Measurements from ENCODE around the gene RAB7A. TPM values are rescaled to one million over a fixed set of nuclear protein-coding genes. Genes with fewer than 3 reads are reported as not detected.

Gene RAB7A
- total and polyA plus RNA-seq, 2 donors (not counting 1 experiment from before 2014, with no cell fraction given), result 62.7 to 138 TPM

GRCh38 chr3:128680603-128681368 is 45.2 kb upstream of the RAB7A start:
- Mint-ChIP-seq H3K27ac (peak overlapping the region; percentile 99), H3K9me3 (ENCODE audit: insufficient read depth) (no peaks in the 10 kb centered on the region), H3K4me1 (peaks cover 21% of the 10 kb centered on the region), H3K4me3 (peak overlapping the region; percentile 98), H3K27me3 (no peaks in the 10 kb centered on the region)
- no peaks in the 10 kb centered on the region for H3K36me3 ChIP-seq (replicated peaks in 1 of 2; ENCODE audit: control extremely low read depth in 1 of 2, control insufficient read depth in 1 of 2, extremely low read depth in 1 of 2, insufficient read depth in 2 of 2, low read length in 1 of 2)
- H3K9me3 ChIP-seq (ENCODE audit: control extremely low read depth in 1 of 3, control insufficient read depth in 2 of 3, insufficient read depth in 1 of 3, low read length in 2 of 3), result peaks cover 0 to 6% (median 0%) of the 10 kb centered on the region in 3 donors
- intact Hi-C loops (cut with micrococcal nuclease), result loop anchor here (1.0 to 2.0 kb wide), 7 partner anchors 30 to 199 kb away; partner anchors contain the start of genes ACAD9 and RPN1
- WGBS (ENCODE audit: insufficient coverage), result under 1% methylated on average over 66 of the region's 67 CpGs
- no peaks in the 10 kb centered on the region for H3K27me3 ChIP-seq (replicated peaks in 1 of 4; ENCODE audit: control extremely low read depth in 1 of 4, control insufficient read depth in 3 of 4, insufficient read depth in 4 of 4, low read length in 3 of 4)
- H2AFZ ChIP-seq (ENCODE audit: insufficient read depth, low read depth, low read length, poor library complexity, severe bottlenecking), result peak overlapping the region; percentile 99
- TF ChIP-seq CTCF (IDR thresholded peaks at IDR 0.05) (peak; percentile 94), EZH2 (IDR thresholded peaks at IDR 0.05; ENCODE audit: borderline replicate concordance, insufficient read depth, low read depth, low read length, poor library complexity, severe bottlenecking) (no peak)
- DNase-seq, result peak; percentile 98
- H4K20me1 ChIP-seq (ENCODE audit: control insufficient read depth, insufficient read depth, low read length, poor library complexity, severe bottlenecking), result no peaks in the 10 kb centered on the region
- peak overlapping the region; percentile 93 to 95 for H3K27ac ChIP-seq (ENCODE audit: low read length in 2 of 2)
- H3K9ac ChIP-seq (ENCODE audit: low read length), result peak overlapping the region; percentile 95
- H3K79me2 ChIP-seq (ENCODE audit: control insufficient read depth, insufficient read depth, low read length), result peaks cover 3% of the 10 kb centered on the region
- POLR2A ChIA-PET, result interaction anchor here (0.6 to 2.5 kb wide), 13 partner anchors 10 to 290 kb away, joined by 3 to 19 read pairs (median 7); partner anchors contain the start of genes ACAD9, RAB7A and RPN1
- peak overlapping the region; percentile 80 for H3K4me2 ChIP-seq (replicated peaks; ENCODE audit: low read depth, low read length, poor library complexity, severe bottlenecking)
- H3K4me3 ChIP-seq (ENCODE audit: control extremely low read depth in 1 of 5, extremely low read depth in 1 of 5, insufficient read depth in 1 of 5, low read depth in 2 of 5, low read length in 4 of 5), result peak overlapping the region; percentile 67 to 89 (median 74)
- CTCF ChIA-PET, result interaction anchor here (0.6 to 3.3 kb wide), 36 partner anchors 10 to 565 kb away, joined by 3 to 85 read pairs (median 4); partner anchors contain the start of genes ACAD9, RAB7A and RPN1
- H3K4me1 ChIP-seq (ENCODE audit: control insufficient read depth in 2 of 2, insufficient read depth in 2 of 2, low read length in 2 of 2), result peaks cover 20 to 32% of the 10 kb centered on the region in 2 donors
- ATAC-seq (ENCODE audit: low read depth), result peak; percentile 94

All from B cell (primary cell).